HT1080 (cell line): ENCODE results near the gene SPPL2B. TPM values are rescaled to one million over a fixed set of nuclear protein-coding genes. Genes with fewer than 3 reads are reported as not detected.
"Not testable (repeated sequence)": the region's sequence is repeated elsewhere in the genome, so short reads cannot be mapped to it uniquely, and the experiment has no call there.

Experiments
- DNase-seq: peaks from one replicate; pipeline ENCODE4 v3.0.0-alpha.2; 2015; ENCODE audit warnings: low read depth
- total RNA-seq: library from RNA; depleted of rRNA; stranded (reverse); fragments of >200 nt; shearing (Covaris generic); gene quantifications from 2 replicates; pipeline ENCODE4 v1.2.3, GENCODE V29; 2014

SPPL2B gene
- total RNA-seq, 1 experiment from 2014 or later = 13.4 TPM

DNA sequence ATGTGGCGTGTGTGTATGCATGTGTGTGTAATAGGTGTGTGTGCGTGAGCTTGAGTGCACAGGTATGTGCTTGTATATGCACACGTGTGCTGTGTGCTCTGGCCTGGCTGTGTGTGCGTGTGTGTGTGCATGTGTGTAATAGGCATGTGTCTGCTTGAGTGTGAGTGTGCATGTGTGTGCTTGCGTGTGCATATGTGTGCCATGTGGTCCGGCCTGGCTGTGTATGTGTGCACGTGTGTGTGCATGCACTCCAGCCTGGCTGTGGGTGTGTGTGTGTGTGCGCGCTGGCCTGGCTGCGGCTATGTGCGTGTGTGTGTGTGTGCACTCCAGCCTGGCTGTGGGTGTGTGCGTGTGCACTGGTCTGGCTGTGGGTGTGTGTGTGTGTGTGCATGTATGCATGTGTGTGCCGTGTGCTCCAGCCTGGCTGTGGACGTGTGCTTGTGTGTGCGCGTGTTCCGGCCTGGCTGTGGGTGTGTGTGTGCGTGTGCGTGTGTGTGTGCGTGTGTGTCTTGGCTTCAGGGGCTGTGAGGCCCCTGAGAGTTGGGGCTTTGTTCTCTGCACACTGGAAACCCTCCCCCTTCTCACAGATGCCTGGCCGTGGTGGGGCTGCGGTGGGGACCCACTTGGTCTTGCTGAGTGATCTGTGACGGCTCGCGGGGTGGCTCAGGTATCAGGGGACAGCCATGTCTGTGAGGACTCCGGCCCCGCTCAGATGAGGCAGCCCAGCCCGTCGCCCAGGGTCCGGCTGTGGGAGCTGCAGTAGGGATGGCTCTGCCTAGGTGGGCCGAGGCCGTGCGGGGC is 8.2 kb downstream of the SPPL2B start:
- DNase-seq = no peak

DNA sequence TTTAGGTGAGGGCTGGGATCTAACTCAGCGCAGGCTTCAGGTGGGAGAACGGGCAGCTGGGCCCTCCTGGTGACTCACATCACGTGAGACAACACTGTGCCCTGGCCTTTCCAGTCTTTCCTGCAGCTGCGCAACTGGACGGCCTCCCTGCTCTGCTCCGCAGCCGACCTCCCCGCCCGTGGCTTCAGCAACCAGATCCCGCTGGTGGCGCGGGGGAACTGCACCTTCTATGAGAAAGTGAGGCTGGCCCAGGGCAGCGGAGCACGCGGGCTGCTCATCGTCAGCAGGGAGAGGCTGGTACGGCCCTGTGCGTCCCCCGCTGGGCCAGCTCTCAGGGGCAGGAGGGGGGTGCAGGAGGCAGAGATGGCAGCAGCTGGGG is 8.8 kb downstream of the SPPL2B start:
- DNase-seq = no peak

DNA sequence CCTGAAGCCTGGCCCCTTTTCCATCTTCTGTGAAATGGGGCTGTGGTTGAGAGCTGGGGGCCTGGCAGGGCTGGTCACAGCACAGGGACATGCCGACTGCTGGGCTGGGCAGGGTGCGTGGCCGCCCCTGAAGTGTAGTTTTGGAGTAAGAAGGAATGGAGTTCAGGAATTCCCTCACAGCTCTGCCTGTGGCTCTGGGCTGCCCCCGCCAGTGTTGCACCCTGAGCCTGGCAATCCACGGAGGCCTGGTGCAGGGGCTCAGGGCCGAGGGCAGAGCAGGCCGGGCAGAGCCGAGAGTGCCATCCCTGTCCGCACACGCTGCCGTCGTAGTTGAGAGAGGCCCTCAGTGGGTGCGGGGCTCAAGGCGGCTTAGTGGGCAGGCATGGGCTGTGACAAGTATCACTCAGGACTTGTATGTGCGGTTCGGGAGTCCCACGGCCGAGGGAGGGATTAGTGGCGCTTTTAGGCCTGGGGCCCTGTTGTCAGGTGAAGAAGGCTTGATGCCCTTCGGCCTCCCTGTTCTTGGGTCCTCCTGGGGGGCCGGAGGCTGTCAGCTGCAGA is 9.7 kb downstream of the SPPL2B start:
- DNase-seq = no peak

DNA sequence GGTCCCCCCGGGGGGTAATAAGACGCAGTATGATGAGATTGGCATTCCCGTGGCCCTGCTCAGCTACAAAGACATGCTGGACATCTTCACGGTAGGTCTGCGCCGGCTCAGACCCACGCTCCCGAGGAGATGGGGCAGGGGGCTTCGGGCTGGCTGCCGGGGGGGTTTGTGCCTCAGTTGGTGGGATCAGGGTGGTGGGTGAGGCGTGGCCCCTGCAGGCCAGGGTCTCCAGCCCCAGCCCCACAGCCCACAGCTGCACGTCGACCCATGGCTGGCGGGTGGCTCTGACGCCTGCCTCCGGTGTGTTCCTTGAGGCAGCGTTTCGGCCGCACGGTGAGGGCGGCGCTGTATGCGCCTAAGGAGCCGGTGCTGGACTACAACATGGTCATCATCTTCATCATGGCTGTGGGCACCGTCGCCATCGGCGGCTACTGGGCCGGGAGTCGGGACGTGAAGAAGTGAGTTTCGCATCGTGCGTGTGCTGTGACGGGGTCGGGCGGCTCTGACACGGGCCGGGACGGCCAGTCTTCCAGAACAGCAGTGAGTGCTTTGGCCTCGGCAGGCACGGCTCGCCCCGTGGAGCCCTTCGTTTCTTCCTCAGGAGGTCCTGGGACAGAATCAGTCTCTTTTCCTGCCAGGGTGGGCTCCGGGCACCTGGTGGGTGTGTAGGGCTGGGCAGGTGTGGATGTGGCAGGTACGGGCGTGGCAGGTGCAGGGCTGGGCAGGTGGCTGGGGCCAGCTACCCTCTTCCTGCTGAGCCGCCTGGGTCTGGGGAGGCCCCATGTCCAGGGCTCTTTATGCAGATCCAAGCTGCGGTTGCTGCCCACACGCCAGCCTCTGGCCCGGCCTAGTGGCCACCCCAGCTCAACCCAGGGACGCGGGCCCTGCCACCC is 10.5 kb downstream of the SPPL2B start:
- DNase-seq = no peak

DNA sequence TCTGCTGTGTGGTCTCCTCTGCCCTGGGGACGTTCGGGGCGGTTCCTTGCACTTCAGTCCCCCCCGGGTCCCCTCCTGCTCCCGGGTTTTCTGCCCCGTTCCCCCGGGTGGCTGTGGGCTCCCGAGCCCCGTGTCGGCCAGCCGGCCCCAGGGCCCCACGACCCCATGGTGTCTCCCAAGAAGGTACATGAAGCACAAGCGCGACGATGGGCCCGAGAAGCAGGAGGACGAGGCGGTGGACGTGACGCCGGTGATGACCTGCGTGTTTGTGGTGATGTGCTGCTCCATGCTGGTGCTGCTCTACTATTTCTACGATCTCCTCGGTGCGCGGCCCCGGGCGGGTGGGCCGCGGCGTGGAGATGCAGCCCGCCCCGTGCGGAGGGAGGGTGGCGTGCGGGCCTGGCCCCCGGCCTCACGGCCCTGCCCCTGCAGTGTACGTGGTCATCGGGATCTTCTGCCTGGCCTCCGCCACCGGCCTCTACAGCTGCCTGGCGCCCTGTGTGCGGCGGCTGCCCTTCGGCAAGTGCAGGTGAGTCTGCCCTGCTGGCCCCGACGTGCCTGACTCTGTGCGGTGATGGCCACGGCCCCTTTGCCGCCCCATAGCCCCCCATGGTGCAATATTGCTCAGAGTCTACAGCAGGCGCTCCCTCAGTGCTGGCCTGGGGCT is 11.3 kb downstream of the SPPL2B start:
- no peak for DNase-seq

DNA sequence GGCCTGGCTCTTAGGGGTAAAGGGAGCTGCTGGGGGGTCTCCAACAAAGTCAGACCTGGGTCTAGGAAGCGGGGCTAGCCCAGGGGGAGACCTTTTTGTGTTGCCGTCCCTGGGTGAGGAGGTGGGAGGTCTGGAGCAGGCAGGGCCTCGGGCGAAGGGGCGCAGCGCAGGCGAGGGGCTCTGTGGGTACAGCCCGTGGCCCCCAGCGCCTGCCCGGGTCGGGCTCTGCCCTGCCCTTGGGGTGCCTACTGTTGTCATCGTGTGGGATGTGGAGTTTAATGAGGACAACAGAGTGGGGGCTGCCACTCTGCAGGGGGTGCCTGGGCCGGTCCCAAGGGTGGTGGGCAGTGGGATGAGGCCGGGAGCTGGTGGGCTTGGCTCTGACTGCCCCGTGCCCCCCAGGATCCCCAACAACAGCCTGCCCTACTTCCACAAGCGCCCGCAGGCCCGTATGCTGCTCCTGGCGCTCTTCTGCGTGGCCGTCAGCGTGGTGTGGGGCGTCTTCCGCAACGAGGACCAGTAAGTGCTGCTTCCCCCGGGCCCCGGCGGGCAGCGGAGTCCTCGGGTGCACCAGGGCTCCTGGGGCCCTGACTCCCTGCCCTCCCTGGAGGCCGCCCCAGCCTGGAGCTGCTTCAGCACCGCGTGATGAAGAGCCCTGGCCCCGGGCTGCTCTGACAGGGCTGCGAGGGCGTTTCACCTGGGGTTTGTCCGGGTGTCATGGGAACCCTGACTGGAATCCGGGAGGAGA is 12.2 kb downstream of the SPPL2B start:
- no peak for DNase-seq

DNA sequence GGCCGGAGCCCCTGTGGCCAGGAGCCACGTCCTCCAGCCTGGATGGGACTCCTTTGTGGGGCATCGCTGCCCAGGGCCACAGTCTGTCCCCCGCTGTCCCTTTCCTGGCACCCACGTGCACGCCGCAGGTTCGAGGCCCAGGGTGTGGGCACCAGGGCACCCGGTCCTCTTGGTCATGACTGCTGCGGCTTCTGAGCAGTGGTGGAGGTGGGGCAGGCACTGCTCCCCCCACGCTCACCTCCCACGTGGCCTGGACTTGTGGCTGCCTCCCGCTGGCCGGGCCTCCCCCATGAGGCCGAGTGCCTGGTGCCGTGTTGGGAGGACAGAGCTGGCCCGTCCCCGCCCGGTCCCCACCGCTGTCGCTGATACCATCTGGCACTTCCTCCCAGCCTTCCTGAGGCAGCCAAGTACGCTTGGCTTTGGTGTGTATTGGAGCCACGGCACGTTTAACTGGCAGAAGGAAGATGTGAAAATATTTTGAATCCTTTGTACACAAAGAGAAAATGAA is 12.8 kb downstream of the SPPL2B start:
- no peak for DNase-seq

DNA sequence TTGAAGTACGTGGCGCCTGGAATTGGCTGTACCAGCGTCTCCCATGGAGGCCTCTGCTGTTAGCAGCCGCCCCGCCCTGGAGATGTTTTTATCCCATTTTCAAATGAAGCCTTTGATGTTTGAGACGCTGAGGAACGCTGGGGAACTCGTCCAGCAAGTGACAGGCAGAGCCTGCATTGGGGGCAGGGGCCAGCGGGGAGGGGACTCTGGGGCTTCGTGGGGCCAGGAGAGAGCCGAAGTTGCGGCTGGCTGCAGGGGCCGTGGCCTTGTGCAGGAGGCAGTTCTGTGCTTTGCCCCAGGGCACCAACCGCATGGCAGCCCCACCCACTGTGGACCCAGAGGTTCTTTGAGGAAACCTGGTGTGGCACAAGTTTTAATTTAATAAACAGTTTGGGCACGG is 13.5 kb downstream of the SPPL2B start:
- DNase-seq = no peak

DNA sequence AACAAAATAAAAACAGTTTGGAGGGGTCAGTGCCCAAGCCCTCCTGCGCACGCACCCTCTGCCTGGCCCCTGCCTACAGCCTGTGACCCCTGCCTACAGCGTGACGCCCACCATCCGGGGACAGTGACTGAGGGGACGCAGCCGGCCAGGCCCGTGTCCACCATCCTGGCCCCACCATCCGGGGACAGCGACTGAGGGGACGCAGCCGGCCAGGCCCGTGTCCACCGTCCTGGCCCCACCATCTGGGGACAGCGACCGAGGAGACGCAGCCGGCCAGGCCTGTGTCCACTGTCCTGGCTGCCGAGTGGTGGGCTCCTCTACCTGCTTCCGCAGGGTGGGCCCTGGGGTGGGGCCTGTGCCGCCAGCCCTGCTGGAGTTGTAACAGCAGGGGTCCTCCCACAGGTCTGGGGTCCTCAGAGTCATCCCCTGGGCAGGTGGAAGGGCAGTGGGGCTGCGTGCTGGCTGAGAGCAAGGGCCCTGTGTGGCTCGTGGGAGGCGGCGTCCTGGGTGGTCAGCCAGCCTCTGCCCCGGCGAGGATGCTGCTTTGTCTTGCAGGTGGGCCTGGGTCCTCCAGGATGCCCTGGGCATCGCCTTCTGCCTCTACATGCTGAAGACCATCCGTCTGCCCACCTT is 14.3 kb downstream of the SPPL2B start:
- no peak for DNase-seq

DNA sequence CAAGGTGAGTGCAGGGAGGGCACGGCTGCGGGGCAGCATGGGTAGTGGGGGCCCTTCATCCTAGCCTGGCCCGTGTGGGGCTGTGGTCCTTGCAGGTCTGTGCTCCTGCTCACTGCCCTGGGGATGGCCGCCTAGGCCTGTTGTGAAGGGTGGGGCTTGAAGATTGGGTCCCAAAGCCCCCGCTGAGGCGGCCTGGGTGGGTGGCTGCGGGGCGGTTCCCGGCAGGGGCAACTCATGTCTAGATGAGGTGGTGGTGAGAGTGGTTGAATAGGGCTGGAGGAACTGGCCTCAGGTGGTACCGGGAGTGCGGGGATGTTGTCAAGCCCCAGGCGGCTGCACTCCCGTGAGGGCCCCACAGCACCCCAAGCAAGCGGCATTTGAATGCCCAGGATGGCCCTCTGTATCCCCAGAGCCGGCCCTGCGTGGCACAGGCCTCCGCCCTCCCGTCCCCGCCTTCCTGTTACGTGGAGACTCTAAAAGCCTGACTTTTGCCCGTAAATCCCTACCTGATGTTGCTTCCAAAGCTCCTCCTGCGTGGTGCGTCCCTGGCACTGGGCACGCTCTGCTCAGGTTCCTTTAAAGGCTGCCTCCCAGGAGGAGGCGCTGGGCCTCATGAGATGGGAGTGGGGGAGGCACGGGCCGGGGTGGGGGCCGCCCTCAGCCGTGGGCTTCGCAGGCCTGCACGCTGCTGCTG is 15.0 kb downstream of the SPPL2B start:
- no peak for DNase-seq

DNA sequence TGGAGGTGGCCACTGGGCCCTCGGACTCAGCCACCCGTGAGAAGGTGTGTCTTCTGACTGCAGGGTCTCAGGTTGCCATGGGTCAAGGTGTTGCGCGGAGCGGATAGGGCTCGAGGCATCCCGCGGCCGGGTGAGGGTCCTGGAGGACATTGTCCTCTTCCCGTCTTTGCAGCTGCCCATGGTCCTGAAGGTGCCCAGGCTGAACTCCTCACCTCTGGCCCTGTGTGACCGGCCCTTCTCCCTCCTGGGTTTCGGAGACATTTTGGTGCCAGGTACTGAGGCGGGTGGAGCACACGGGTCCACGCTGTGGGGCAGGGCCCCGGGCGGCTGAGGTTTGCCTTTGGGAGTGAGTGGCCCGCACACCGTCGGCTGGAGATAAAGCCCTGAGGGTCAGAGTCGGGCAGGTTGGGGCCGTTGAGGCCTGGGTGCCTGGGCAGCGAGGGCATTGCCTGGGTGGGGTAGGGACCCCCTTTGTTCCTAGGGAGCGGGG is 15.9 kb downstream of the SPPL2B start:
- no peak for DNase-seq

DNA sequence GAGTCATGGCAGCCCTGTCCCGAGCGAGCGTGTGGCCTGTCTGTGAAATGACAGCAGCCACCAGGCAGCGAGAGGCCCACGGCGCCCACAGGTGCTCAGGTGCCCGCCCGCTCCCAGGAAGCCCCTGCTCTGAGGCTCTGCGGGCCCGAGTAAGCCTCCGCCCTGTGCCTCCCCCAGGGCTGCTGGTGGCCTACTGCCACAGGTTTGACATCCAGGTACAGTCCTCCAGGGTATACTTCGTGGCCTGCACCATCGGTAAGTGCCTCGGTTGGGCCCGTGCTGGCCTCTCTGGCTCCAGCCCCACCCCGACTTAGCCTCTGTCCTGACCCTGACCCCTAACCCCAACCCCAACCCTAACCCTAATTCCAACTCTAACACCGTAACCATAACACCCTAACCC is 16.6 kb downstream of the SPPL2B start:
- DNase-seq = no peak

DNA sequence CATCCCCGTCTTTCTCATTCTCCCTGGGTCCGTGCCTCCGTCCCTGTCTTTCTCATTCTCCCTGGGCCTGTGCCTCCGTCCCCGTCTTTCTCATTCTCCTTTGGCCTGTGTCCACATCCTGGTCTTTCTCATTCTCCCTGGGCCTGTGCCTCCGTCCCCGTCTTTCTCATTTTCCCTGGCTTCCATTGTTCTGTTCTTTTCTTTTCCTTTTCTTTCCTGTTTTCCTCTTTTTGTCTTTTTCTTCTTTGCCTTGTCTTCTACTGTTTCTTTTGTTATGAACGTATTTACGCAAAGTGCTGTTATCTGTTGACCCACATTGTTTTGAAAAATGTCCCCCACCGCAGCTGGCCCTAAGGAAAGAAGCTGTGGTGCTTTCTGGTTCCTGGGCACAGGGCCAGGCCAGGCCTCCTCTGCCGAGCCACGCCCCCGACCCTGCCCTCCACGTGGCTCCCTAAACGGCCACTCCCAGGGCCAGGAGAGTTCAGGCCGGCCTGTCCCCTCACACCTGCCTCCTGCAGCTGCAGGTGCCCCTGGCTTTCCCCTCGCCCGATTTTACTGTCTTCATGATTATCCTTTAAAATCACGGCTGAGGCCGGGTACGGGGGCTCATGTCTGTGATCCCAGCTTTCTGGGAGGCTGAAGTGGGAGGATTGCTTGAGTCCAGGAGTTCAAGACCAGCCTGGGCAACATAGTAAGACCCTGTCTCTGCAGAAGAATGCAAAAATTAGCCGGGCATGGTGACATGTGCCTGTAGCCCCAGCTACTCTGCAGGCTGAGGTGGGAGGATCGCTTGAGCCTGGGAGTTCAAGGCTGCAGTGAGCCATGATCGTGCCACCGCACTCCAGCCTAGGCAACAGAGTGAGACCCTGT is 17.5 kb downstream of the SPPL2B start:
- DNase-seq = no peak

DNA sequence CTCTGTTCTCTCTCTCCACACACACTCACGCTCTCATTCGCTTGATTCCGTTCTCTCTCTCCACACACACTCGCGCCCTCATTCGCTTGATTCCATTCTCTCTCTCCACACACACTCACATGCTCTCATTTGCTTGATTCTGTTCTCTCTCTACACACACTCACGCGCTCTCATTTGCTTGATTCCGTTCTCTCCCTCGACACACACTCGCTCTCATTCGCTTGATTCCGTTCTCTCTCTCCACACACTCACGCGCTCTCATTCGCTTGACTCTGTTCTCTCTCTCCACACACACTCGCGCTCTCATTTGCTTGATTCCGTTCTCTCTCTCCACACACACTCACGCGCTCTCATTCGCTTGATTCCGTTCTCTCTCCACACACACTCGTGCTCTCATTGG is 21.3 kb downstream of the SPPL2B start:
- DNase-seq = not testable (repeated sequence)

DNA sequence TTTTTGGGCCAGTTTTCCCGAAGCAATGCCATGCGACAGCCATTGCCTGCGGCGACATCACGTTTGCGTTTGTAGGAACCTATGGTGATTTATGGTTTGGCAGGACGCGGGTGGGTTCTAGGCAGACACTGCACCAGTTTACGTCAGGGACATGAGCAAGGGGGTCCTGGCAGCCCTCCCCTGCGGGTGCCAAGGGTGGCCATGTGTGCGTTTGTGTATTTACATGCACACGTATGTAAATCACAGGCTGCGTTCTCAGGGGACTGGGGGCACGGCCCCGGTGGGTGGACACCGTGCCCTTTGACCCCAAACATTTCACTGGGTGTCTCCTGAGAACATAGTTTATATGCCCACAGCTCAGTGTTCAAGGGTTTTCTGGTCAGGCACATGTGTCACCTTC is 22.2 kb downstream of the SPPL2B start:
- no peak for DNase-seq

DNA sequence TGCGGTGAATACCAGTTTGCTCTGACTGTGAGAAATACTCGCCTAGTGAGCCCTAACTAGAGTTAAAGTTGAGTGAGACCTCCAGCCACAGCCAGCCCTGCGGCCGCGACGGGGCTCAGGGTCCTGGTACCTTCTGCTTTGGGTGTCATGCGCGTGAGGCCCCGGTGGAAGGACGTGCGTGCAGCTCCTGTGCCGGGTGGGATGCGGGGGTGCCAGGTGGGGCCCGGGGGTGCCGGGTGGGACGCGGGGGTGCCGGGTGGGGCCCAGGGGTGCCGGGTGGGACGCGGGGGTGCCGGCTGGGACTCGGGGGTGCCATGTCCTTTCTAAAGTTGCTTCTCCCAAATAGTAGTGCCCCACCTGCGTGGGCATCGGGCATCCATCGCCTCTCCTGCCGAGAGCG is 23.1 kb downstream of the SPPL2B start:
- DNase-seq = no peak

DNA sequence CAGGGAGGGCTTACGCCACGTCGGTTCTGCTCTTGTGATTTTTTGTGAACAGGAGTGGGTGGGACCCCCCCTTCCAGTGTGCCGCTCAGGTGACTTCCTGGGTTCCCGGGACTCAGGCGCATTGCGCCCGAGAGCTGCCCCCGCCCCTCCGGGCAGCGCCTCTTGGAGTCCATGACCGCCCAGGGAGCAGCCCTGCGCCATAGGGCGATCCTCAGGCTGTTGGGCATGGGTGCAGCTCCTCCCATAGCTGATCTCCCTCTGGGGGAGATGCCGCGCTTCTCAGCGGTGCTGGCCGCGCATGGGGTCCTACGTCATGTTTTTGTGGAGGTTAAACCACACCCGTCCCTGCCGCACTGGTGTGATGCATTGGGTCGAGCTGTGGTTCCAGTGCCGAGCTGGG is 23.6 kb downstream of the SPPL2B start:
- no peak for DNase-seq

DNA sequence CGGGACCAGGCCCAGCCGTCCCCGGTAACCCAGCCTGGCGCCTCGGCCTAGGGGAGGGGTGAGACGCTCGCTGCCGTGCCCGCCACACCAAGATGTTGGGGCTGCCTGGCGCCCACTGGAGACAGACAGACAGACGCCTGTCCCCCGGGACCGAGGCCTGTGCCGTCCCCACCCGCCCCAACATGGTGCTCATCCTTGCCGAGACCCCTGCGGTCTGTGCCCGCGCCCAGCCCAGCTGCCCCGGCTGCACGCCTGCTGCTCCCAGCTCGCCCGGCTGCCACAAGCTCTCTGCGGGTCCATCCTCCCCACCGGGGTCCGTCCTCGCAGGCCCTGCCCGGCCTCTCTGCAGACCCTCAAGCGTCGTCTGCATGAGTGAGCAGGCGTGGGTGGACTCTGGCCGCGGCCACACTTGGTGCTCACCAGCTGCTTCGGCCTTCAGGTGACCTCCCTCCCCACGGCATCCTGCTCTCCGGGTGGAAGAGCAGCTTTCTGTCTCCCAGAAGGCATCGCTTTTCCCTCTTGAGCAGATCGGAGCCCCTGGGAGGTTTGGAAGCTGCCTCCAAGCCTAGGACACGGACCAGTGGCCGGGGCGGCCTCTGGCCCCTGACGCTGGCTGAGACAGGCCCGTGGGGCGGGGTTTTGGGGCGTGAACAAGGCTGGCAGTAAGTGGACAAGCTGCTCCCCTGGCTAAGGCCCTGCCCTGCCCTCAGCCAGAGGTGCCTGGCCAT is 24.8 kb downstream of the SPPL2B start:
- no peak for DNase-seq
